HFF-Myc (cell line): ENCODE results near the gene LYG1.

Source experiments
- DNase-seq: peaks from one replicate; pipeline ENCODE4 v3.0.0-alpha.2; 2011; ENCODE audit warnings: low read depth; ENCODE audit errors: extremely low read depth
- H3K4me3 ChIP-seq: replicated peaks from 2 replicates; pipeline ENCODE4 v1.5.1; 2011; ENCODE audit warnings: low read depth, mild to moderate bottlenecking, control low read depth, low read length
- TF ChIP-seq, protein P1 (sequence below): IDR thresholded peaks from 2 replicates; pipeline ENCODE4 v1.5.1; 2012; ENCODE audit warnings: mild to moderate bottlenecking, low read depth, low read length, control low read depth; ENCODE audit errors: missing control alignments

Gene LYG1

DNA sequence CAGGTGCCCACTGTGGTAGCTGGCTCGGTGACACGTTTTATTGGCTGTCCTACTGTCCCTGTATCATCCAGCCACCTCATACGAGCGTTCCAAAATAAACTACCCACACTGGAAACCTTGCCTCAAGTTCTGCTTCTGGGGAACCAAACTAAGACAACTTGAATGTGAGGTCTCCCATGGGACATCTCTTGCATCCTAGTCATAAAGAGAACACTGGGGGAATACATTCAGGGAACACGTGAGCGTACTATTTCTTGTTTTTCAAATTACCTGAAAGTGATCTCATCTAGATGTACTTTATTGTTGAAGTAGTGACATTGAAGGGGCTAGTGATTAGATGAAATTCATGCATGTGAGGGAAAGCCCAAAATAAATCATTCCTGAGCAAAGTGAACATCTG, 60.6 kb downstream of the LYG1 start:
- TF ChIP-seq, protein P1, sequence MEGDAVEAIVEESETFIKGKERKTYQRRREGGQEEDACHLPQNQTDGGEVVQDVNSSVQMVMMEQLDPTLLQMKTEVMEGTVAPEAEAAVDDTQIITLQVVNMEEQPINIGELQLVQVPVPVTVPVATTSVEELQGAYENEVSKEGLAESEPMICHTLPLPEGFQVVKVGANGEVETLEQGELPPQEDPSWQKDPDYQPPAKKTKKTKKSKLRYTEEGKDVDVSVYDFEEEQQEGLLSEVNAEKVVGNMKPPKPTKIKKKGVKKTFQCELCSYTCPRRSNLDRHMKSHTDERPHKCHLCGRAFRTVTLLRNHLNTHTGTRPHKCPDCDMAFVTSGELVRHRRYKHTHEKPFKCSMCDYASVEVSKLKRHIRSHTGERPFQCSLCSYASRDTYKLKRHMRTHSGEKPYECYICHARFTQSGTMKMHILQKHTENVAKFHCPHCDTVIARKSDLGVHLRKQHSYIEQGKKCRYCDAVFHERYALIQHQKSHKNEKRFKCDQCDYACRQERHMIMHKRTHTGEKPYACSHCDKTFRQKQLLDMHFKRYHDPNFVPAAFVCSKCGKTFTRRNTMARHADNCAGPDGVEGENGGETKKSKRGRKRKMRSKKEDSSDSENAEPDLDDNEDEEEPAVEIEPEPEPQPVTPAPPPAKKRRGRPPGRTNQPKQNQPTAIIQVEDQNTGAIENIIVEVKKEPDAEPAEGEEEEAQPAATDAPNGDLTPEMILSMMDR: no peak
- DNase-seq: no peak
- H3K4me3 ChIP-seq: no peak overlapping the region

DNA sequence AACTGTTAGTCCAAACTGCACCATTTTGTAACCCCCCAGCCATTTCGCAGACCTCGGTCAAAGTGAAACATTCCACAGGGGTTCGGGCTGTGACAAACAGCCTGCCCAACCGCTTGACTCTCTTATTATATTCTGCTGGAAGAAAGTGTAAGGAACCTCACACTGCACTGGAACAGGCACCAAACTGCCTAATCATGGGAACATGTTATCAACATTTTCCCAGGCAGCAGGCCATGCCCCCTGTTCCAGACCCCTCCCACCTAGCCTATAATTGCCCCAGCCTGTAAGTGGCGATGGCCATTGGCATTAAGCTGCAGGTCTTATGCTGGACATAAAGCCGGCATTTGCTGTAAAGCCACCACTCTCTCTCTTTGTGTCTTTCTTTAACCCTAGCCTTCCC, 62.4 kb downstream of the LYG1 start:
- no peak overlapping the region for H3K4me3 ChIP-seq
- TF ChIP-seq, protein P1: no peak
- no peak for DNase-seq
